ENCODE measurements around the gene TCF7L1. TPM values are rescaled to one million over a fixed set of nuclear protein-coding genes. Genes with fewer than 3 reads are reported as not detected.

TCF7L1 gene
- total and polyA plus RNA-seq, 9 of the 15 experiments (the other 6 are each of a cell fraction or from before 2014, with no cell fraction given): 0.03 to 0.11 (median 0.07) TPM; not detected in 5

- TF ChIP-seq, protein P1, sequence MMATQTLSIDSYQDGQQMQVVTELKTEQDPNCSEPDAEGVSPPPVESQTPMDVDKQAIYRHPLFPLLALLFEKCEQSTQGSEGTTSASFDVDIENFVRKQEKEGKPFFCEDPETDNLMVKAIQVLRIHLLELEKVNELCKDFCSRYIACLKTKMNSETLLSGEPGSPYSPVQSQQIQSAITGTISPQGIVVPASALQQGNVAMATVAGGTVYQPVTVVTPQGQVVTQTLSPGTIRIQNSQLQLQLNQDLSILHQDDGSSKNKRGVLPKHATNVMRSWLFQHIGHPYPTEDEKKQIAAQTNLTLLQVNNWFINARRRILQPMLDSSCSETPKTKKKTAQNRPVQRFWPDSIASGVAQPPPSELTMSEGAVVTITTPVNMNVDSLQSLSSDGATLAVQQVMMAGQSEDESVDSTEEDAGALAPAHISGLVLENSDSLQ (IDR thresholded peaks at IDR 0.05): peak; percentile 38; the same call in 1 of the 2 replicates
- TF ChIP-seq CBX2 (IDR thresholded peaks at IDR 0.05; ENCODE audit: insufficient read depth, low read length, poor library complexity, severe bottlenecking) (no peak), RNF2 (IDR thresholded peaks at IDR 0.05) (no peak; the same call in 1 of the 2 replicates), ZFP36 (IDR thresholded peaks at IDR 0.05; ENCODE audit: low read depth, low read length, partially characterized antibody) (no peak), ZNF408 (CRISPR knock-in tag; IDR thresholded peaks at IDR 0.05; ENCODE audit: low read depth) (no peak), NR2C1 (IDR thresholded peaks at IDR 0.05) (no peak), NR2C1 (tag; IDR thresholded peaks at IDR 0.05) (no peak), ZNF717 (CRISPR knock-in tag; IDR thresholded peaks at IDR 0.05) (no peak), NCOA4 (IDR thresholded peaks at IDR 0.05; ENCODE audit: partially characterized antibody) (no peak), TARDBP (IDR thresholded peaks at IDR 0.05) (no peak), SRSF1 (IDR thresholded peaks at IDR 0.05; ENCODE audit: low read depth, low read length) (no peak), ZNF639 (CRISPR knock-in tag; conservative IDR thresholded peaks at IDR 0.05 in 1 of 2, IDR thresholded peaks at IDR 0.05 in 1 of 2) (no peak), ZNF644 (tag; IDR thresholded peaks at IDR 0.05; ENCODE audit: low read depth) (no peak), CBFA2T2 (conservative IDR thresholded peaks at IDR 0.05) (peak; percentile 85), IRF9 (tag; IDR thresholded peaks at IDR 0.05) (no peak), KAT2B (IDR thresholded peaks at IDR 0.05; ENCODE audit: low read depth, low read length) (no peak), CEBPG (CRISPR knock-in tag; IDR thresholded peaks at IDR 0.05) (no peak), CEBPG (tag; conservative IDR thresholded peaks at IDR 0.05 in 1 of 2, IDR thresholded peaks at IDR 0.05 in 1 of 2) (no peak), ZNF121 (CRISPR knock-in tag; conservative IDR thresholded peaks at IDR 0.05) (no peak), ATF1 (CRISPR knock-in tag; IDR thresholded peaks at IDR 0.05) (no peak), ATF1 (tag; IDR thresholded peaks at IDR 0.05) (peak; percentile 44), ZNF785 (CRISPR knock-in tag; IDR thresholded peaks at IDR 0.05) (no peak), SREBF2 (CRISPR knock-in tag; IDR thresholded peaks at IDR 0.05) (no peak)
- TF ChIP-seq, protein P2, sequence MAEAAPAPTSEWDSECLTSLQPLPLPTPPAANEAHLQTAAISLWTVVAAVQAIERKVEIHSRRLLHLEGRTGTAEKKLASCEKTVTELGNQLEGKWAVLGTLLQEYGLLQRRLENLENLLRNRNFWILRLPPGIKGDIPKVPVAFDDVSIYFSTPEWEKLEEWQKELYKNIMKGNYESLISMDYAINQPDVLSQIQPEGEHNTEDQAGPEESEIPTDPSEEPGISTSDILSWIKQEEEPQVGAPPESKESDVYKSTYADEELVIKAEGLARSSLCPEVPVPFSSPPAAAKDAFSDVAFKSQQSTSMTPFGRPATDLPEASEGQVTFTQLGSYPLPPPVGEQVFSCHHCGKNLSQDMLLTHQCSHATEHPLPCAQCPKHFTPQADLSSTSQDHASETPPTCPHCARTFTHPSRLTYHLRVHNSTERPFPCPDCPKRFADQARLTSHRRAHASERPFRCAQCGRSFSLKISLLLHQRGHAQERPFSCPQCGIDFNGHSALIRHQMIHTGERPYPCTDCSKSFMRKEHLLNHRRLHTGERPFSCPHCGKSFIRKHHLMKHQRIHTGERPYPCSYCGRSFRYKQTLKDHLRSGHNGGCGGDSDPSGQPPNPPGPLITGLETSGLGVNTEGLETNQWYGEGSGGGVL (CRISPR knock-in tag; IDR thresholded peaks at IDR 0.05): no peak
Observed at GRCh38 chr2:85329181-85329651, 196.0 kb downstream of the TCF7L1 start (continued).

Data from K562 (cell line).